Measurements from ENCODE around the gene OR2V2.
"Not testable (repeated sequence)": the region's sequence is repeated elsewhere in the genome, so short reads cannot be mapped to it uniquely, and the experiment has no call there.

Gene OR2V2

DNA sequence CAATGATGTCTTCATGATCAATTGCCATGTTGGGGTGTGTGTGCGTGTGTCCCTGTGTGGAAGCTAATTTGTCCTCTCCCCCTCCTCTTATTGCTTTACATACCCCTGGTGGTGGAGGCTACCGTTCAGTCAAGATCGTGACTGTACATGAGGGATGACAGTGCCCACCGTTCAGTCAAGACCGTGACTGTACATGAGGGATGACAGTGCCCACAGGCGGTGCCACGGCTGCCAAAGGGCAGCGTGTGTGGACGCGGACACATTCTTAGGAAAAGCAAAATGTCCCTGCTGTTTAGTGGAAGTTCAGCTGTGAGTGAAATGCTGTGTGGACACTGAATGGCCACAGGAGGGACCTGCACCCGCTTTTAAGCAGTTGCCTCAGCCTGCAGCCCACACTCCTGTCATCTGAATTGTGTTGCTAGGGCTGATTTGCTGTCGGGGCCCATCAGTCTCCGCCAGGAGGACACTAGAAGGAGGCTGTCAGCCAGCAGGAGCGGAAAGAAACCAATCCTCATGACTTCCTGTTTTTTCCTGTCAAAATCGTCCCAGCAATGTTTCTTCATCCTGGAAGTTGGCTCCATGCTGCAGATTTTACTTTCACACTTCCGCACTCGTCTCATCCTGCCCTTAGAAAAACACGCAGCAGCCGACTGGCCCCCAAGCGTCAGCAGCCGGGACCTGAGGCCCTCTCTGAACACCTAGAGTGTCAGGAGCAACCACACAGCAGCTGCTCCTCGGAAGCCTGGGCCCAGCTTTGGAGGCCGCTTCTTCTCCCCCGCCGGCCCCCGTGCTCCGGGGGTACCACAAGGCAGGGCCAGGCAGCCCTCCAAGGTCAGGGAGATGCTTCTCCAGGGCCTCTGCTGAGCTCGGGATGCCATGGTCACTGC, 25.5 kb upstream of the OR2V2 start:
- POLR2A ChIA-PET: no interaction called here
- DNase-seq (ENCODE audit: extremely low spot score): no peak
- TF ChIP-seq, protein P1, sequence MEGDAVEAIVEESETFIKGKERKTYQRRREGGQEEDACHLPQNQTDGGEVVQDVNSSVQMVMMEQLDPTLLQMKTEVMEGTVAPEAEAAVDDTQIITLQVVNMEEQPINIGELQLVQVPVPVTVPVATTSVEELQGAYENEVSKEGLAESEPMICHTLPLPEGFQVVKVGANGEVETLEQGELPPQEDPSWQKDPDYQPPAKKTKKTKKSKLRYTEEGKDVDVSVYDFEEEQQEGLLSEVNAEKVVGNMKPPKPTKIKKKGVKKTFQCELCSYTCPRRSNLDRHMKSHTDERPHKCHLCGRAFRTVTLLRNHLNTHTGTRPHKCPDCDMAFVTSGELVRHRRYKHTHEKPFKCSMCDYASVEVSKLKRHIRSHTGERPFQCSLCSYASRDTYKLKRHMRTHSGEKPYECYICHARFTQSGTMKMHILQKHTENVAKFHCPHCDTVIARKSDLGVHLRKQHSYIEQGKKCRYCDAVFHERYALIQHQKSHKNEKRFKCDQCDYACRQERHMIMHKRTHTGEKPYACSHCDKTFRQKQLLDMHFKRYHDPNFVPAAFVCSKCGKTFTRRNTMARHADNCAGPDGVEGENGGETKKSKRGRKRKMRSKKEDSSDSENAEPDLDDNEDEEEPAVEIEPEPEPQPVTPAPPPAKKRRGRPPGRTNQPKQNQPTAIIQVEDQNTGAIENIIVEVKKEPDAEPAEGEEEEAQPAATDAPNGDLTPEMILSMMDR (IDR thresholded peaks at IDR 0.05; ENCODE audit: control extremely low read depth, extremely low read depth, low read depth, missing control alignments): no peak
- CTCF ChIA-PET: no interaction called here

DNA sequence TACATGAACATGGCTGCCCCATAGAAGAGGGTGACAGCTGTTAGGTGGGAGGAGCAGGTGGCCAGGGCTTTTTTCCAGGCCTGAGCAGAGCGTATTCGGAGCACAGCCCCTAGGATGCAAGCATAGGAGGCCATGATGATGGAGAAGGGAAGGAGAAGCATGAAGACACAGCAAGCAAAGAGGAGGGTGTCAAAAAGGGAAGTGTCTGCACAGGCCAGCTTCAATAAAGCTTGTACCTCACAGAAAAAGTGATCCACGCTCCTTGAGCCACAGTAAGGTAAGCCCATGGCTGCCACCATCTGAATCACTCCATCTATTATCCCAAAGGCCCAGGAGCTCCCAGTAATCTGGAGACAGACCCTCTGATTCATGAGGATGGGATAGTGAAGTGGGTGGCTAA, 22.9 kb upstream of the OR2V2 start:
- TF ChIP-seq, protein P1 (IDR thresholded peaks at IDR 0.05; ENCODE audit: control extremely low read depth, extremely low read depth, low read depth, missing control alignments): no peak
- CTCF ChIA-PET: no interaction called here

DNA sequence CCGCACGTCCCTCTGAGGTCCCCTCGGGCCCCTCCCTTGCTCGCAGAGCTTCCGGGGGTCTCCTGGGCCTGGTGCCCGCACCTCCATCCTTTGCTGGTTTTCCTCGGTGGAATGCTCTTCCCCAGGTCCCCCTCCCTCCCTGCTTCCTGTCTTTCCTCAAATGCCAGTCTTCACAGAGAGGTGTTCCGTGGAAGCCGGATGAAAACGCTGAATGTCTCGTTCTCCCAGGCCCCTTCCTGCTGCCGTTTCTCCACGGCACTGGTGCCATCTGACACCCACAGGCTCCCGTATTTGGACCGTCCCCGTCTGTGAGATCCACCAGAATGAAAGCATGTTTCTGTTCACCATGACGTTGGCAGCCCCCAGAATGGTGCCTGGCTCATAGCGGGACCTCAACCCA, 20.5 kb upstream of the OR2V2 start:
- TF ChIP-seq, protein P1 (IDR thresholded peaks at IDR 0.05; ENCODE audit: control extremely low read depth, extremely low read depth, low read depth, missing control alignments): no peak
- ChIA-PET CTCF (no interaction called here), POLR2A (no interaction called here)
- no peak for DNase-seq (ENCODE audit: extremely low spot score)

More for the DNA sequence above, 22.9 kb upstream of the OR2V2 start:
- no peak for DNase-seq (ENCODE audit: extremely low spot score)
- POLR2A ChIA-PET: no interaction called here

DNA sequence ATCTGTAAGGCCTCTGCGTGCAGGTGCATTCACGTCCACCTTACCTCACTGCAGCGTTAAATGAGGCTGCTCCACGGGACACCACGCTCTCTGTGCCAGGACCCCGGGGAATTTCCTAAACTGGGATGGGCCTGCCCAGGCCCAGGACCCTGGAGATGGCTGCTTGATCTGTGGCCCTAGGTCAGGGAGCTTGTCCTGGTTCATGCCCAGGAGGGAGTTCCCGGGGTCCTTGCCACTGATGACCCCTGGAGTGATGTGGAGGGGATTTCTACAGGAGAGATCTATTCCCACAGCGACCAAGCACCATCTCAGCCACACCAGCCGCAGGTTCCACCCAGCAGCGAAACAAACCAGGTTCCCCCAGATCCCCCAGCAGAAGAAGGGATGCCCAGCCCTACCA, 19.9 kb upstream of the OR2V2 start:
- DNase-seq (ENCODE audit: extremely low spot score): no peak
- ChIA-PET CTCF (no interaction called here), POLR2A (no interaction called here)
- TF ChIP-seq, protein P1 (IDR thresholded peaks at IDR 0.05; ENCODE audit: control extremely low read depth, extremely low read depth, low read depth, missing control alignments): no peak

DNA sequence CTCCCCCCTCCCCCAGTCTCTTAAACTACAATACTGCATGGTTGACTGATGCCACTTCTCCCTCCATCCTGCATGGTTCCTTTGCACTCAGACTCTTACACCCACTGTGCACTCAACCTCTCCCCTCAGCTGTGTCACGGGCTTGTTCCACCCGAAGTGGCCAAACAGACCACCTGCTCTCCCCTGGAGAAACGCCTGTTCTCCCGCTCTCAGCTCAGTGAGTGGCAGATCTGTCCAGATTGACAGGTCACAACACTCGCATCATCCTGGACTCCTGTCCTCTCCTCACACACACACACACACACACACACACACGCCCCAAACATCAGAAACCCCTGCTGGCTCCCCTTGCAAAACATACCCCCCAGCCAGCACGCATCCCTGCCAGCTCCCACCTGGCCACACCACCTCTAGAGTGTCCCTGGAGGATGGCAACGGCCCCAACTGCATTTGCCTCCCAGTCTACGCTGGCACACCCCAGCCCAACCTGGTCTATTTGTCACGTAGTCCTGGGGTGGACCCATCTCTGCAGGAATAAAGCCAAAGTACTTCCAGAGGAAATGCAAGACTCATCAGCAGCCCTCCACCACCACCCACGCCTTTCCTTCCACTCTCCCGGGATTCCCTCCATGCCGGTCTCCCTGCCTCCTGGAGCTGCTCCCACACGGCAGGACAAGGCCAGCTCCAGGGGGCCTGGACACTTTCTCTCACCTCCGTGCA, 19.3 kb upstream of the OR2V2 start:
- TF ChIP-seq, protein P1 (IDR thresholded peaks at IDR 0.05; ENCODE audit: control extremely low read depth, extremely low read depth, low read depth, missing control alignments): no peak
- CTCF ChIA-PET: interaction anchor here (1.3 kb wide), 1 partner anchor 410 kb away, joined by 3 read pairs; no protein-coding TSS in a partner anchor
- POLR2A ChIA-PET: no interaction called here
- DNase-seq (ENCODE audit: extremely low spot score): no peak

DNA sequence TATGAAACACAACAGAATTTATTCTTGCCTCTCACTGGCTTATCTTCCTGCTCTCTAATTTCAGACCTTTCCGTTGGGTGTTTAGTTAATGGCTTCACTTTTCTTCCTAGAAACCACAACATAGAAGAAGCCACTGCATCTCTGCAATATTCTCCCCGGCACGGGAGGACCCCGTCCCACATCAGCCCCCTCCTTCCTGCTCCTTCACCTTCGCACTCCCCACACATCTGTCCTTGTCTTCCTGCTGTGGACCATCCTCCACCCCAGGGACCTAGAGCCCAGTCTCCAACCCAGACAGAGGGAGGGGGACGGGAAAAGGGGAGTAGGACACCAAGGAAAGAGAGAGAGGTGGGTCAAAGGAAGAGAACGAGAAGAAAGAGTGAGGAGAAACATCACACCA, 17.8 kb upstream of the OR2V2 start:
- POLR2A ChIA-PET: no interaction called here
- no peak for DNase-seq (ENCODE audit: extremely low spot score)
- CTCF ChIA-PET: interaction anchor here (1.3 kb wide), 1 partner anchor 411 kb away, joined by 3 read pairs; no protein-coding TSS in a partner anchor
- TF ChIP-seq, protein P1 (IDR thresholded peaks at IDR 0.05; ENCODE audit: control extremely low read depth, extremely low read depth, low read depth, missing control alignments): no peak

DNA sequence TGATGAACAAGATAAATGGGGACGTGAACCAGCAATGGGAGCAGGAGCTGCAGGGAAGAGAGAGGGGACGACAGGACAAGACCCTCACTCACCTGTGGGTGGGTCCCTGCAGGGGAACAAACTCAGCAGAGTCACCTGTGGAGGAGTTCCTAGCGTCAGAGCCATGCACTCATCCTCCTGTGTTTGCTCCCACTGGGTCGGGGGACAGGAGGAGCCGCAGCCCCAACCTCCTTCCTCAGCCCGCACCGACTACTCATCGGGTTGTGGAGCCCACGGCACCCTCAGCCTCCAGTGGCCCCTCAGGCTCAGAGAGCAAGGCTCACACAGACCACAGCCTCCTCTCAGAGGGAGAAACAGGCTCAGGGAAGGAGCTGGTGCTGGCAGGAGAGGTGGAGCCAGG, 17.3 kb upstream of the OR2V2 start:
- DNase-seq (ENCODE audit: extremely low spot score); POLR2A ChIA-PET; CTCF ChIA-PET: not testable (repeated sequence)

Data from GM10248 (cell line).